Measurements from ENCODE around the gene UMAD1. TPM values are rescaled to one million over a fixed set of nuclear protein-coding genes. Genes with fewer than 3 reads are reported as not detected.

The UMAD1 gene
- total RNA-seq, 2 donors from 2014 or later: 19.5 to 31.4 TPM

DNA sequence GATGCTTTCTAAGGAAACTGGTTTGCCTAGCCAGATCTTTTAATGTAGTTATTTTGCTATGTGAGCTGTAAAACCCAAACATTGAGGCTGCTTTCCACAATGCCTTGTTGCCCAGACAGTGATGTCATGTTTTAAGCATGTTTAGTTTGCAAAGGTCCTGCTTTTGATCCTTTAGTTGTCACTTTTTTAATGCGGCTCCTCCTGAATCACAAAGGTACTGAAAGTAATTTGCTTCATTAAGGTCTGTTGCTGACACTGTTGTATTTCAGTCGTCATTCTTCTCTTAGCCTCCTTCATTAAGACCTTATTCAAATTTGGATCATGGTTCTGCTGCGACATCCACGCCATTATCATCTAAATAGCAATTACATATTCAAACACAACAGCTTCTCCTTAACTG, 67.3 kb downstream of the UMAD1 start:
- no peak for TF ChIP-seq POLR2A (IDR thresholded peaks at IDR 0.05)
- TF ChIP-seq POLR2AphosphoS5 (IDR thresholded peaks at IDR 0.05): no peak
- TF ChIP-seq, protein P1, sequence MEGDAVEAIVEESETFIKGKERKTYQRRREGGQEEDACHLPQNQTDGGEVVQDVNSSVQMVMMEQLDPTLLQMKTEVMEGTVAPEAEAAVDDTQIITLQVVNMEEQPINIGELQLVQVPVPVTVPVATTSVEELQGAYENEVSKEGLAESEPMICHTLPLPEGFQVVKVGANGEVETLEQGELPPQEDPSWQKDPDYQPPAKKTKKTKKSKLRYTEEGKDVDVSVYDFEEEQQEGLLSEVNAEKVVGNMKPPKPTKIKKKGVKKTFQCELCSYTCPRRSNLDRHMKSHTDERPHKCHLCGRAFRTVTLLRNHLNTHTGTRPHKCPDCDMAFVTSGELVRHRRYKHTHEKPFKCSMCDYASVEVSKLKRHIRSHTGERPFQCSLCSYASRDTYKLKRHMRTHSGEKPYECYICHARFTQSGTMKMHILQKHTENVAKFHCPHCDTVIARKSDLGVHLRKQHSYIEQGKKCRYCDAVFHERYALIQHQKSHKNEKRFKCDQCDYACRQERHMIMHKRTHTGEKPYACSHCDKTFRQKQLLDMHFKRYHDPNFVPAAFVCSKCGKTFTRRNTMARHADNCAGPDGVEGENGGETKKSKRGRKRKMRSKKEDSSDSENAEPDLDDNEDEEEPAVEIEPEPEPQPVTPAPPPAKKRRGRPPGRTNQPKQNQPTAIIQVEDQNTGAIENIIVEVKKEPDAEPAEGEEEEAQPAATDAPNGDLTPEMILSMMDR (IDR thresholded peaks at IDR 0.05): no peak
- no peaks in the 10 kb centered on the region for H3K27me3 ChIP-seq (replicated peaks; ENCODE audit: insufficient read depth)
- H3K4me3 ChIP-seq: no peak overlapping the region
- 60% methylated on average over 4 of the region's 4 CpGs for WGBS
- intact Hi-C loops (cut with DNase I): no loop called here
- no peaks in the 10 kb centered on the region for H3K4me1 ChIP-seq (replicated peaks)
- DNase-seq (ENCODE audit: low spot score): no peak
- no peak overlapping the region for H3K27ac ChIP-seq
- no peaks in the 10 kb centered on the region for H3K36me3 ChIP-seq
- no peaks in the 10 kb centered on the region for H3K9me3 ChIP-seq

DNA sequence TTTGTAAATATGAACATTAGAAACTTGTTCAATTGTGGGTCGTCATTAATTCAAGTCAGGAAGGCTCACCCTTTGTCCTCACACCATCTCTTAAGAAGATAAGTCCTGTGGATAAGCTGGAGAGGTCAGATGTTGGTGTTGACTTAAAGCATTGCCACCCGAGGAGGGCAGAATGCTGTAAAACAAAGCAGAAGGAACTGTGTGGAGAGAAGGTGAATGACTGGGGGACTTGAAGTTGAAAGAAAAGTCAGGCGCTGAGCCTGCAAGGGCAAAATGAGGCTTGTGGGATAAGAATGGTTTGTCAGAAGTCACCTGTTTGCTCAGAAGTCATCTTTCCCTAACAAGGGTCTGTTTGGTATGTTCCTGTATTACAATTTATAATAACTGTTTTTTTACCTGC, 68.7 kb downstream of the UMAD1 start:
- Histone ChIP-seq H3K4me1 (replicated peaks) (no peaks in the 10 kb centered on the region), H3K27me3 (replicated peaks; ENCODE audit: insufficient read depth) (no peaks in the 10 kb centered on the region), H3K27ac (no peak overlapping the region), H3K36me3 (no peaks in the 10 kb centered on the region), H3K9me3 (no peaks in the 10 kb centered on the region), H3K4me3 (no peak overlapping the region)
- WGBS: 58% methylated on average over 3 of the region's 3 CpGs
- intact Hi-C loops (cut with DNase I): no loop called here
- TF ChIP-seq, protein P1 (IDR thresholded peaks at IDR 0.05): no peak
- TF ChIP-seq POLR2AphosphoS5 (IDR thresholded peaks at IDR 0.05) (no peak), POLR2A (IDR thresholded peaks at IDR 0.05) (no peak)
- DNase-seq (ENCODE audit: low spot score): no peak

DNA sequence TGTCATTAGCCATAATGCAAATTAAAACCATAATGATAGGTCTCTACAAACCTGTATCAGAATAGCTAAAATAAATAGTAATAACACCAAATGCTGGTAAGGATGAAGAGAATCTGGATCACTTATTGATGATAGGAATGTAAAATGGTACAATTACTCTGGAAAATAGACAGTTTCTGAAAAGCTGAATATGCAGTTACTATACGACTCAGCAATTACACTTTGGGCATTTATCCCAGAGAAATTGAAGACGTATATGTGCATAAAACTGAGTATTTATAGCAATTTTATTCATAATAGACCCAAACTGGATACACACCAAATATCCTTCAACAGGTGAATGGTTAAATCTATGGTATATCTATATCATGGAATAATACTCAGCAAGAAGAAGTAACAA, 69.9 kb downstream of the UMAD1 start:
- WGBS: 91% methylated on average over 2 of the region's 2 CpGs
- Histone ChIP-seq H3K4me1 (replicated peaks) (no peaks in the 10 kb centered on the region), H3K27me3 (replicated peaks; ENCODE audit: insufficient read depth) (no peaks in the 10 kb centered on the region), H3K4me3 (no peak overlapping the region), H3K9me3 (no peaks in the 10 kb centered on the region), H3K36me3 (no peaks in the 10 kb centered on the region), H3K27ac (no peak overlapping the region)
- TF ChIP-seq, protein P1 (IDR thresholded peaks at IDR 0.05): no peak
- TF ChIP-seq POLR2A (IDR thresholded peaks at IDR 0.05) (no peak), POLR2AphosphoS5 (IDR thresholded peaks at IDR 0.05) (no peak)
- no peak for DNase-seq (ENCODE audit: low spot score)
- intact Hi-C loops (cut with DNase I): no loop called here

DNA sequence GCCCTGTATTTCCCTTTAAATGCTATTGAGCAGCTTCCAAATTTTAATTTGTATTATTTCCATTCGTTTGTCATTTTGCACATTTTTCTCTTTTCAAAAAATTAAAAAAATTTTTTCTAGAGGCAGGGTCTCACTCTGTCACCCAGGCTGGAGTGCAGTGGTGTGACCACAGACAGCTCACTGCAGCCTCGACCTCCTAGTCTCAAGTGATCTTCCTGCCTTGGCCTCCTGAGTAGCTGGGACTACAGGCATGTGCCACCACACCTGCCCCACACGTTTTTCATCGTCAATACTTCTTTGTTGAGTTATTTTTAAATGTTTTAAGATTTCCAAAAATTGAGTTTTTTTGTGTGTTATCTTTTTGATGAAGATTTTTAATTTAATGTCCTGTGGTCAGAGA, 73.2 kb downstream of the UMAD1 start:
- TF ChIP-seq POLR2A (IDR thresholded peaks at IDR 0.05): no peak
- TF ChIP-seq, protein P1 (IDR thresholded peaks at IDR 0.05): no peak
- no peak for TF ChIP-seq POLR2AphosphoS5 (IDR thresholded peaks at IDR 0.05)
- WGBS: 87% methylated on average over 4 of the region's 4 CpGs
- Histone ChIP-seq H3K27me3 (replicated peaks; ENCODE audit: insufficient read depth) (no peaks in the 10 kb centered on the region), H3K27ac (no peak overlapping the region), H3K36me3 (no peaks in the 10 kb centered on the region), H3K4me3 (no peak overlapping the region), H3K9me3 (no peaks in the 10 kb centered on the region), H3K4me1 (replicated peaks) (no peaks in the 10 kb centered on the region)
- intact Hi-C loops (cut with DNase I): no loop called here
- no peak for DNase-seq (ENCODE audit: low spot score)

DNA sequence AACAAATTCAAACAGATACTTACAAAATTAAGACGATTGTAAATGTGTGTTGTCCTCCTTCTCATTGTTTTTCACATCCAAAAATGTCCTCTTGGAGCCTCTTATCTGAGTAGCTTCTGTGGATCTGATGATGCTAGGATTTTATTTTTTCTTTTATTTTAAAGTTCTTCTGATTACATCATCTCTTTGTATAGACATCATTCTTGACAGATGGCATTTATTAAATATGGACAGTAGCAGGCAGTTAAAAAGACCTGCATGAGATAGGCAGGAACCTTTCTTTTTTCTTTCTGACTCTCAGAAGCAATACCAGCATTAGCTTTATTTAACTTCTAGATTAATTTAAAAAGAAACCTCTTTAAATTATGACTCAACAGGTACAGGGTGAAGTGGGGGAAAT, 77.9 kb downstream of the UMAD1 start, which contains the start of gene RPA3:
Gene RPA3, minus strand, starts transcription at position 116 of the 400 bp plus-strand sequence. CDS start 78,189 bp downstream, outside the sequence.
- WGBS: 89% methylated on average over 1 of the region's 1 CpG
- Histone ChIP-seq H3K4me3 (no peak within 1 kb of the TSS), H3K27me3 (replicated peaks; ENCODE audit: insufficient read depth) (no peaks in the 10 kb centered on the region), H3K36me3 (no peaks in the 10 kb centered on the region), H3K4me1 (replicated peaks) (no peaks in the 10 kb centered on the region), H3K9me3 (no peaks in the 10 kb centered on the region), H3K27ac (no peak within 1 kb of the TSS)
- TF ChIP-seq, protein P1 (IDR thresholded peaks at IDR 0.05): no peak
- TF ChIP-seq POLR2A (IDR thresholded peaks at IDR 0.05) (no peak), POLR2AphosphoS5 (IDR thresholded peaks at IDR 0.05) (no peak)
- intact Hi-C loops (cut with DNase I): no loop called here
- DNase-seq (ENCODE audit: low spot score): no peak
